GM12878 (cell line): Measurements from ENCODE around the gene TOPAZ1. TPM values are rescaled to one million over a fixed set of nuclear protein-coding genes. Genes with fewer than 3 reads are reported as not detected.

Experiments used
- ATF2 ChIP-seq: IDR thresholded peaks from 2 replicates; pipeline ENCODE4 v1.6.1; 2012; ENCODE audit warnings: low read length, inconsistent platforms
- CHD2 ChIP-seq: IDR thresholded peaks from 2 replicates; pipeline ENCODE4 v1.6.1; 2011; ENCODE audit warnings: low read depth, low read length, improper control_type of control experiment, borderline replicate concordance
- EZH2 ChIP-seq: IDR thresholded peaks from 2 replicates; pipeline ENCODE4 v1.6.1; 2012; ENCODE audit warnings: low read depth, mild to moderate bottlenecking, control low read depth, inconsistent platforms, low read length, borderline replicate concordance; ENCODE audit not compliant: control insufficient read depth
- POU2F2 ChIP-seq: IDR thresholded peaks from 3 replicates; pipeline ENCODE4 v1.6.1; 2011; ENCODE audit warnings: low read depth, mild to moderate bottlenecking, low read length, borderline replicate concordance
- RB1 ChIP-seq: fragments of 450-650 bp; formaldehyde crosslinking; IDR thresholded peaks from 2 replicates; pipeline ENCODE4 v1.6.1; 2017; ENCODE audit warnings: mild to moderate bottlenecking, borderline replicate concordance
- SMARCA5 ChIP-seq: fragments of 450-650 bp; IDR thresholded peaks from 2 replicates; pipeline ENCODE4 v1.6.1; 2017; ENCODE audit warnings: mild to moderate bottlenecking
- SPI1 ChIP-seq: IDR thresholded peaks from 2 replicates; pipeline ENCODE4 v1.6.1; 2011; ENCODE audit warnings: low read depth, mild to moderate bottlenecking, low read length, moderate library complexity, borderline replicate concordance; ENCODE audit not compliant: insufficient read depth
- YY1 ChIP-seq: IDR thresholded peaks from 2 replicates; pipeline ENCODE4 v1.6.1; 2011; ENCODE audit warnings: low read depth, mild to moderate bottlenecking, low read length
- ZNF207 ChIP-seq: fragments of 450-650 bp; IDR thresholded peaks from 2 replicates; pipeline ENCODE4 v1.6.1; 2014; ENCODE audit warnings: antibody characterized with exemption, mild to moderate bottlenecking, borderline replicate concordance
- ZNF384 ChIP-seq: IDR thresholded peaks from 2 replicates; pipeline ENCODE4 v1.6.1; 2012; ENCODE audit warnings: low read depth, mild to moderate bottlenecking, low read length, improper control_type of control experiment, borderline replicate concordance
- ZNF687 ChIP-seq: fragments of 450-650 bp; IDR thresholded peaks from 2 replicates; pipeline ENCODE4 v1.6.1; 2017; ENCODE audit warnings: mild to moderate bottlenecking, moderate library complexity
- polyA plus RNA-seq, 11 experiments: library from polyadenylated mRNA; depleted of rRNA in 4 of 11; unstranded in 6 of 11; stranded (reverse) in 5 of 11; fragments of >200 nt; fragmentation: Nextera tagmentation in 4 of 11; fragmentation: Illumina TruSeq in 1 of 11; extraction: Ambion mirVana in 4 of 11; extraction: Trizol in 1 of 11; gene quantifications; 1 replicate in 1 of 11; 2 replicates in 10 of 11; pipeline versions ENCODE4 v1.2.1 to v1.2.3, GENCODE V29; 2011 to 2016; ENCODE audit warnings: inconsistent platforms in 2 of 11, missing spikeins in 2 of 11, low read depth in 1 of 11
- total RNA-seq, 4 experiments: library from RNA; depleted of rRNA in 3 of 4; stranded (reverse); fragments of >200 nt in 3 of 4; fragmentation: Illumina TruSeq in 1 of 4; extraction: Trizol in 1 of 4; gene quantifications; 2 replicates each; pipeline versions ENCODE4 v1.2.1 to v1.2.3, GENCODE V29; 2013 to 2021
- TF ChIP-seq, protein P1 (sequence below): fragments of 450-650 bp; IDR thresholded peaks from 2 replicates; pipeline ENCODE4 v1.6.1; 2017; ENCODE audit warnings: mild to moderate bottlenecking, moderate library complexity
- TF ChIP-seq, protein P2 (sequence below), 3 experiments: IDR thresholded peaks in 2 of 3; conservative IDR thresholded peaks in 1 of 3; 2 replicates each; pipeline ENCODE4 v1.5.1; 2011; ENCODE audit warnings: low read depth in 3 of 3, low read length in 3 of 3, mild to moderate bottlenecking in 3 of 3, control low read depth in 2 of 3, moderate library complexity in 2 of 3, inconsistent platforms in 1 of 3, mixed read lengths in 1 of 3; ENCODE audit not compliant: control insufficient read depth in 2 of 3, insufficient read depth in 1 of 3; ENCODE audit errors: extremely low read depth in 1 of 3

TOPAZ1 gene
- total and polyA plus RNA-seq, 10 of the 15 experiments (the other 5 are each of a cell fraction or from before 2014, with no cell fraction given): 0.02 TPM; not detected in 9

DNA sequence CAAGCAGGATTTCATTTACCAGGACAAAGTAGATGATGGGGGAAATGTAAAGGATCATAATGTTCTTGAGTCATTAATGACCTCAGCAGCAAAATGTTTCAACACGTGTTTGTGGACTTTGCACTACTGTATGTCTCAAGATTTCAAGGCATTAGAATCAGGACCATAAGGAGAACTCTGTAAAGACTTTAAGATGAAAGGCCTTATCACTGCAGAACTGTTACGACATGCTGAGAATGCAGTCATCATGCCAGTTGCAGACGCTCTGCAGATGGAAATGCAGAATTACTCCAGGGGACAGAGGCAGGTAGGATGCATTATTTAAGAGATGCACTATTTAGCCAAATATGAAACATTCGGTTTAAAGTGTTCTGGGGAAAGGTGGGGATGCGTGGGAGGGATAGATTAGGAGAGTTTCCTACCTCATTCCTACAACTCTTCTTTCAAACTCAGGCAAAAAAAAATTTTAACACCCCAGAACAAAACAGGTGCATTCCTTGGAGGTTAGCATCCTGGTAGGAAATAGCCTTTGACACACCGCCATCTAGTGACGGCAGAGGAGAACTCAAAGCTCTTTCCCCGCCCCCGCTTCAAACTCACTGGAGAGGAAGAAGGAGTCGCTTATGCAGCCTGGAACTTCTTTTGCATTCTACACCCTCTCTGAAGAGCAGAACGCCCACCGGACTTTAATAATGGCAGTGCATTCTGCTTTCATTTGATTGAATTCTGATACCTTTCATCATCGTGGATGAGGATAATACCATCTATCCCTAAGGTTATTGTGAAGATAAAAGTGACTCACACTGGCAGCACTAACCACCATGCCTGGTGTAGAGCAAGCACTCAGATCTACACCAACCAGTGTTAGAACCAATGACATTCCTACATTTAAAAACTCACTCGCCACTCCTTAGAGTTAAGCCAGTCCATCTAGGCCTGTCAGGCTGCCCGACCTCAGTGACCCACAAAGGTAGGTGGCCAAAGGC lies 43.1 kb upstream of the TOPAZ1 start (continued):
- TF ChIP-seq, protein P1, sequence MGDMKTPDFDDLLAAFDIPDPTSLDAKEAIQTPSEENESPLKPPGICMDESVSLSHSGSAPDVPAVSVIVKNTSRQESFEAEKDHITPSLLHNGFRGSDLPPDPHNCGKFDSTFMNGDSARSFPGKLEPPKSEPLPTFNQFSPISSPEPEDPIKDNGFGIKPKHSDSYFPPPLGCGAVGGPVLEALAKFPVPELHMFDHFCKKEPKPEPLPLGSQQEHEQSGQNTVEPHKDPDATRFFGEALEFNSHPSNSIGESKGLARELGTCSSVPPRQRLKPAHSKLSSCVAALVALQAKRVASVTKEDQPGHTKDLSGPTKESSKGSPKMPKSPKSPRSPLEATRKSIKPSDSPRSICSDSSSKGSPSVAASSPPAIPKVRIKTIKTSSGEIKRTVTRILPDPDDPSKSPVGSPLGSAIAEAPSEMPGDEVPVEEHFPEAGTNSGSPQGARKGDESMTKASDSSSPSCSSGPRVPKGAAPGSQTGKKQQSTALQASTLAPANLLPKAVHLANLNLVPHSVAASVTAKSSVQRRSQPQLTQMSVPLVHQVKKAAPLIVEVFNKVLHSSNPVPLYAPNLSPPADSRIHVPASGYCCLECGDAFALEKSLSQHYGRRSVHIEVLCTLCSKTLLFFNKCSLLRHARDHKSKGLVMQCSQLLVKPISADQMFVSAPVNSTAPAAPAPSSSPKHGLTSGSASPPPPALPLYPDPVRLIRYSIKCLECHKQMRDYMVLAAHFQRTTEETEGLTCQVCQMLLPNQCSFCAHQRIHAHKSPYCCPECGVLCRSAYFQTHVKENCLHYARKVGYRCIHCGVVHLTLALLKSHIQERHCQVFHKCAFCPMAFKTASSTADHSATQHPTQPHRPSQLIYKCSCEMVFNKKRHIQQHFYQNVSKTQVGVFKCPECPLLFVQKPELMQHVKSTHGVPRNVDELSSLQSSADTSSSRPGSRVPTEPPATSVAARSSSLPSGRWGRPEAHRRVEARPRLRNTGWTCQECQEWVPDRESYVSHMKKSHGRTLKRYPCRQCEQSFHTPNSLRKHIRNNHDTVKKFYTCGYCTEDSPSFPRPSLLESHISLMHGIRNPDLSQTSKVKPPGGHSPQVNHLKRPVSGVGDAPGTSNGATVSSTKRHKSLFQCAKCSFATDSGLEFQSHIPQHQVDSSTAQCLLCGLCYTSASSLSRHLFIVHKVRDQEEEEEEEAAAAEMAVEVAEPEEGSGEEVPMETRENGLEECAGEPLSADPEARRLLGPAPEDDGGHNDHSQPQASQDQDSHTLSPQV: 0 out of 2 replicates have a peak, but pooled peaks have one; percentile 30
- peak; percentile 49; the same call in 1 of the 2 replicates for TF ChIP-seq SMARCA5
- TF ChIP-seq YY1: peak; percentile 59; the same call in 1 of the 2 replicates
- no peak for TF ChIP-seq EZH2
- TF ChIP-seq ZNF384: peak; percentile 9; the same call in 1 of the 2 replicates
- no peak for TF ChIP-seq ZNF687
- TF ChIP-seq ZNF207: no peak
- 0 out of 2 replicates have a peak, but pooled peaks have one; percentile 38 for TF ChIP-seq RB1
- 0 out of 2 replicates have a peak, but pooled peaks have one; percentile 40 for TF ChIP-seq CHD2
- peak; percentile 25; the same call in 1 of the 3 replicates for TF ChIP-seq POU2F2
- TF ChIP-seq SPI1: peak; percentile 17; the same call in 1 of the 2 replicates
- TF ChIP-seq ATF2: no peak
- TF ChIP-seq, protein P2, sequence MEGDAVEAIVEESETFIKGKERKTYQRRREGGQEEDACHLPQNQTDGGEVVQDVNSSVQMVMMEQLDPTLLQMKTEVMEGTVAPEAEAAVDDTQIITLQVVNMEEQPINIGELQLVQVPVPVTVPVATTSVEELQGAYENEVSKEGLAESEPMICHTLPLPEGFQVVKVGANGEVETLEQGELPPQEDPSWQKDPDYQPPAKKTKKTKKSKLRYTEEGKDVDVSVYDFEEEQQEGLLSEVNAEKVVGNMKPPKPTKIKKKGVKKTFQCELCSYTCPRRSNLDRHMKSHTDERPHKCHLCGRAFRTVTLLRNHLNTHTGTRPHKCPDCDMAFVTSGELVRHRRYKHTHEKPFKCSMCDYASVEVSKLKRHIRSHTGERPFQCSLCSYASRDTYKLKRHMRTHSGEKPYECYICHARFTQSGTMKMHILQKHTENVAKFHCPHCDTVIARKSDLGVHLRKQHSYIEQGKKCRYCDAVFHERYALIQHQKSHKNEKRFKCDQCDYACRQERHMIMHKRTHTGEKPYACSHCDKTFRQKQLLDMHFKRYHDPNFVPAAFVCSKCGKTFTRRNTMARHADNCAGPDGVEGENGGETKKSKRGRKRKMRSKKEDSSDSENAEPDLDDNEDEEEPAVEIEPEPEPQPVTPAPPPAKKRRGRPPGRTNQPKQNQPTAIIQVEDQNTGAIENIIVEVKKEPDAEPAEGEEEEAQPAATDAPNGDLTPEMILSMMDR (IDR thresholded peaks at IDR 0.05 in 2 of 3, conservative IDR thresholded peaks at IDR 0.05 in 1 of 3; ENCODE audit: control insufficient read depth in 2 of 3, extremely low read depth in 1 of 3, insufficient read depth in 1 of 3, low read depth in 3 of 3, low read length in 3 of 3): peak; percentile 82 to 90 (median 83)
- TF ChIP-seq, all 136 proteins: peak for 13
